Measurements from ENCODE around the gene PLEKHA4.

- TF ChIP-seq, protein P1, sequence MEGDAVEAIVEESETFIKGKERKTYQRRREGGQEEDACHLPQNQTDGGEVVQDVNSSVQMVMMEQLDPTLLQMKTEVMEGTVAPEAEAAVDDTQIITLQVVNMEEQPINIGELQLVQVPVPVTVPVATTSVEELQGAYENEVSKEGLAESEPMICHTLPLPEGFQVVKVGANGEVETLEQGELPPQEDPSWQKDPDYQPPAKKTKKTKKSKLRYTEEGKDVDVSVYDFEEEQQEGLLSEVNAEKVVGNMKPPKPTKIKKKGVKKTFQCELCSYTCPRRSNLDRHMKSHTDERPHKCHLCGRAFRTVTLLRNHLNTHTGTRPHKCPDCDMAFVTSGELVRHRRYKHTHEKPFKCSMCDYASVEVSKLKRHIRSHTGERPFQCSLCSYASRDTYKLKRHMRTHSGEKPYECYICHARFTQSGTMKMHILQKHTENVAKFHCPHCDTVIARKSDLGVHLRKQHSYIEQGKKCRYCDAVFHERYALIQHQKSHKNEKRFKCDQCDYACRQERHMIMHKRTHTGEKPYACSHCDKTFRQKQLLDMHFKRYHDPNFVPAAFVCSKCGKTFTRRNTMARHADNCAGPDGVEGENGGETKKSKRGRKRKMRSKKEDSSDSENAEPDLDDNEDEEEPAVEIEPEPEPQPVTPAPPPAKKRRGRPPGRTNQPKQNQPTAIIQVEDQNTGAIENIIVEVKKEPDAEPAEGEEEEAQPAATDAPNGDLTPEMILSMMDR (IDR thresholded peaks at IDR 0.05; ENCODE audit: insufficient read depth, low read length, poor library complexity, severe bottlenecking): no peak
- TF ChIP-seq EZH2phosphoT487 (conservative IDR thresholded peaks at IDR 0.05; ENCODE audit: low read length): no peak
Observed at GRCh38 chr19:48814895-48815294, 53.5 kb downstream of the PLEKHA4 start.

Measured in SU-DHL-6 (cell line).